ENCODE results near the gene FAM227B. TPM values are rescaled to one million over a fixed set of nuclear protein-coding genes. Genes with fewer than 3 reads are reported as not detected.

FAM227B gene
- polyA plus RNA-seq, 1 experiment: 5.0 TPM

DNA sequence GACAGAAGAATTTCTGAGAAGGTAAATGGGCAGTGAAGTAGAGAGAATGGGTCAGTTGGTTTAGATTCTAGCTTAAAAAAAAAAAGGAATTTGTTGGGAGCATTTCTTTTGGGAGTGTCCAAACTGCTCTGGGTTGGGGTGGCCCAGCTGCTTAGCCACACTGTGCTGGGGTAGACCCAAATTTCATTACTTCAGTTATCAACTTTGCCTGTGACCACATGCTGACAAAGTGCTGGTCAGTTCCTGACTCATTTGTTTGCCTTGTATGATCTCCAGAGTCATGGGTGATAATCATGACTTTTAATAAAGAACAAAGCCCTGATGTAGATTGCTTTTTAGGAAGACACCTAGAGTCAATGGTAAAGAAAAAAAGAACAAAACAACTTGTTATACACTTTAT is 319.1 kb downstream of the FAM227B start:
- POLR2A ChIA-PET: no interaction called here
- CTCF ChIA-PET: interaction anchor here (0.6 to 2.1 kb wide), 2 partner anchors 12 to 120 kb away, joined by 6 to 7 read pairs; no protein-coding TSS in a partner anchor
- DNase-seq (ENCODE audit: low read depth): no peak

GRCh38 chr15:49300856-49301255 is 319.8 kb downstream of the FAM227B start:
- CTCF ChIA-PET: no interaction called here

More for the DNA sequence above, 319.1 kb downstream of the FAM227B start:
- Histone ChIP-seq H3K27me3 (ENCODE audit: control insufficient read depth, insufficient read depth, low read length) (no peaks in the 10 kb centered on the region), H3K4me3 (ENCODE audit: low read depth, low read length) (no peak overlapping the region), H3K36me3 (ENCODE audit: control insufficient read depth, insufficient read depth, low read length) (peaks cover 6% of the 10 kb centered on the region)
- TF ChIP-seq, protein P1, sequence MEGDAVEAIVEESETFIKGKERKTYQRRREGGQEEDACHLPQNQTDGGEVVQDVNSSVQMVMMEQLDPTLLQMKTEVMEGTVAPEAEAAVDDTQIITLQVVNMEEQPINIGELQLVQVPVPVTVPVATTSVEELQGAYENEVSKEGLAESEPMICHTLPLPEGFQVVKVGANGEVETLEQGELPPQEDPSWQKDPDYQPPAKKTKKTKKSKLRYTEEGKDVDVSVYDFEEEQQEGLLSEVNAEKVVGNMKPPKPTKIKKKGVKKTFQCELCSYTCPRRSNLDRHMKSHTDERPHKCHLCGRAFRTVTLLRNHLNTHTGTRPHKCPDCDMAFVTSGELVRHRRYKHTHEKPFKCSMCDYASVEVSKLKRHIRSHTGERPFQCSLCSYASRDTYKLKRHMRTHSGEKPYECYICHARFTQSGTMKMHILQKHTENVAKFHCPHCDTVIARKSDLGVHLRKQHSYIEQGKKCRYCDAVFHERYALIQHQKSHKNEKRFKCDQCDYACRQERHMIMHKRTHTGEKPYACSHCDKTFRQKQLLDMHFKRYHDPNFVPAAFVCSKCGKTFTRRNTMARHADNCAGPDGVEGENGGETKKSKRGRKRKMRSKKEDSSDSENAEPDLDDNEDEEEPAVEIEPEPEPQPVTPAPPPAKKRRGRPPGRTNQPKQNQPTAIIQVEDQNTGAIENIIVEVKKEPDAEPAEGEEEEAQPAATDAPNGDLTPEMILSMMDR (IDR thresholded peaks at IDR 0.05; ENCODE audit: insufficient read depth, low read depth, low read length): no peak

GRCh38 chr15:49297584-49297983 is 323.0 kb downstream of the FAM227B start:
- no peak overlapping the region for H3K4me3 ChIP-seq (ENCODE audit: low read depth, low read length)
- CTCF ChIA-PET: no interaction called here
- H3K36me3 ChIP-seq (ENCODE audit: control insufficient read depth, insufficient read depth, low read length): no peaks in the 10 kb centered on the region
- no peaks in the 10 kb centered on the region for H3K27me3 ChIP-seq (ENCODE audit: control insufficient read depth, insufficient read depth, low read length)
- no peak for DNase-seq (ENCODE audit: low read depth)
- TF ChIP-seq, protein P1 (IDR thresholded peaks at IDR 0.05; ENCODE audit: insufficient read depth, low read depth, low read length): no peak
- POLR2A ChIA-PET: no interaction called here

More at GRCh38 chr15:49300856-49301255, 319.8 kb downstream of the FAM227B start:
- POLR2A ChIA-PET: no interaction called here
- Histone ChIP-seq H3K27me3 (ENCODE audit: control insufficient read depth, insufficient read depth, low read length) (no peaks in the 10 kb centered on the region), H3K4me3 (ENCODE audit: low read depth, low read length) (no peak overlapping the region), H3K36me3 (ENCODE audit: control insufficient read depth, insufficient read depth, low read length) (peaks cover 6% of the 10 kb centered on the region)
- no peak for DNase-seq (ENCODE audit: low read depth)
- TF ChIP-seq, protein P1 (IDR thresholded peaks at IDR 0.05; ENCODE audit: insufficient read depth, low read depth, low read length): no peak

GRCh38 chr15:49296258-49296657 is 324.4 kb downstream of the FAM227B start:
- Histone ChIP-seq H3K27me3 (ENCODE audit: control insufficient read depth, insufficient read depth, low read length) (no peaks in the 10 kb centered on the region), H3K4me3 (ENCODE audit: low read depth, low read length) (no peak overlapping the region), H3K36me3 (ENCODE audit: control insufficient read depth, insufficient read depth, low read length) (no peaks in the 10 kb centered on the region)
- DNase-seq (ENCODE audit: low read depth): no peak
- ChIA-PET CTCF (interaction anchor here (1.2 kb wide), 1 partner anchor 13 kb away, joined by 3 read pairs; no protein-coding TSS in a partner anchor), POLR2A (no interaction called here)
- TF ChIP-seq, protein P1 (IDR thresholded peaks at IDR 0.05; ENCODE audit: insufficient read depth, low read depth, low read length): no peak

GRCh38 chr15:49293941-49294340 is 326.7 kb downstream of the FAM227B start:
- TF ChIP-seq, protein P1 (IDR thresholded peaks at IDR 0.05; ENCODE audit: insufficient read depth, low read depth, low read length): no peak
- ChIA-PET CTCF (interaction anchor here (0.6 to 0.7 kb wide), 2 partner anchors 20 to 58 kb away, joined by 3 to 4 read pairs; no protein-coding TSS in a partner anchor), POLR2A (interaction anchor here (0.6 kb wide), 2 partner anchors 12 to 22 kb away, joined by 3 to 5 read pairs; no protein-coding TSS in a partner anchor)
- H3K36me3 ChIP-seq (ENCODE audit: control insufficient read depth, insufficient read depth, low read length): no peaks in the 10 kb centered on the region
- H3K27me3 ChIP-seq (ENCODE audit: control insufficient read depth, insufficient read depth, low read length): no peaks in the 10 kb centered on the region
- no peak overlapping the region for H3K4me3 ChIP-seq (ENCODE audit: low read depth, low read length)
- no peak for DNase-seq (ENCODE audit: low read depth)

Data from BJ (cell line).